Right kidney (tissue), 1 donor: ENCODE results near the gene GFY.

Experiments used
- DNase-seq: peaks from one replicate; pipeline ENCODE4 v3.0.0-alpha.2; 2016

GFY gene

GRCh38 chr19:49428547-49429451 lies 3.6 kb downstream of the GFY start:
- DNase-seq, result no peak

GRCh38 chr19:49430172-49430677 lies 5.0 kb downstream of the GFY start:
- no peak for DNase-seq

GRCh38 chr19:49430678-49431329 lies 5.6 kb downstream of the GFY start:
- no peak for DNase-seq

- DNase-seq, result no peak
Observed at GRCh38 chr19:49431330-49431749, 6.2 kb downstream of the GFY start.

- no peak for DNase-seq
Observed at GRCh38 chr19:49432141-49433073, 7.2 kb downstream of the GFY start.

- no peak for DNase-seq
Observed at GRCh38 chr19:49433240-49433901, 8.2 kb downstream of the GFY start.

- DNase-seq, result no peak
Observed at GRCh38 chr19:49434907-49435583, 9.9 kb downstream of the GFY start.

- no peak for DNase-seq
Observed at GRCh38 chr19:49435670-49436069, 10.5 kb downstream of the GFY start.

GRCh38 chr19:49436381-49437017 lies 11.3 kb downstream of the GFY start:
- no peak for DNase-seq

GRCh38 chr19:49437231-49437630 lies 12.0 kb downstream of the GFY start:
- DNase-seq, result no peak

- no peak for DNase-seq
Observed at GRCh38 chr19:49438261-49438660, 13.1 kb downstream of the GFY start.

GRCh38 chr19:49439836-49440235 lies 14.6 kb downstream of the GFY start:
- DNase-seq, result no peak

GRCh38 chr19:49440439-49441209 lies 15.4 kb downstream of the GFY start:
- no peak for DNase-seq

- no peak for DNase-seq
Observed at GRCh38 chr19:49441210-49441959, 16.2 kb downstream of the GFY start, which contains the start of gene SLC17A7. SLC17A7 (minus strand) TSS chr19:49441527; CDS start chr19:49441379, 148 bp downstream.

GRCh38 chr19:49441960-49442350 lies 16.8 kb downstream of the GFY start:
- DNase-seq, result no peak

GRCh38 chr19:49442354-49442753 lies 17.2 kb downstream of the GFY start:
- no peak for DNase-seq

- DNase-seq, result no peak
Observed at GRCh38 chr19:49442771-49443365, 17.7 kb downstream of the GFY start.

- DNase-seq, result peak; percentile 100
Observed at GRCh38 chr19:49443366-49444099, 18.3 kb downstream of the GFY start.
